H9 (cell line): Measurements from ENCODE around the gene PEX10. TPM values are rescaled to one million over a fixed set of nuclear protein-coding genes. Genes with fewer than 3 reads are reported as not detected.

Source experiments
- DNase-seq: peaks from one replicate; pipeline ENCODE4 v3.0.0-alpha.2; 2017
- H2AFZ ChIP-seq: one replicate; pipeline ENCODE4 v1.6.1; 2013; ENCODE audit warnings: mild to moderate bottlenecking, low read length, control low read depth, moderate library complexity
- H2AK5ac ChIP-seq: 2 replicates; pipeline ENCODE4 v1.6.1; 2013; ENCODE audit warnings: low read length, control low read depth, mixed read lengths; ENCODE audit not compliant: insufficient read length
- H2BK120ac ChIP-seq: one replicate; pipeline ENCODE4 v1.6.1; 2013; ENCODE audit warnings: low read depth, mild to moderate bottlenecking, low read length, control low read depth, inconsistent platforms; ENCODE audit not compliant: poor library complexity, severe bottlenecking
- H2BK12ac ChIP-seq: 2 replicates; pipeline ENCODE4 v1.6.1; 2013; ENCODE audit warnings: low read length, control low read depth, mixed read lengths, low read depth; ENCODE audit not compliant: insufficient read length
- H2BK15ac ChIP-seq: 2 replicates; pipeline ENCODE4 v1.6.1; 2013; ENCODE audit warnings: low read depth, low read length, control low read depth
- H2BK20ac ChIP-seq: one replicate; pipeline ENCODE4 v1.6.1; 2013; ENCODE audit warnings: low read depth, mild to moderate bottlenecking, low read length, control low read depth, inconsistent platforms; ENCODE audit not compliant: poor library complexity, severe bottlenecking
- H2BK5ac ChIP-seq: 2 replicates; pipeline ENCODE4 v1.6.1; 2013; ENCODE audit warnings: low read length, control low read depth, mixed read lengths; ENCODE audit not compliant: insufficient read length
- H3K14ac ChIP-seq: 2 replicates; pipeline ENCODE4 v1.6.1; 2013; ENCODE audit warnings: low read length, control low read depth; ENCODE audit not compliant: insufficient read depth
- H3K18ac ChIP-seq: 2 replicates; pipeline ENCODE4 v1.6.1; 2013; ENCODE audit warnings: low read depth, mild to moderate bottlenecking, mixed read lengths, low read length, control low read depth; ENCODE audit not compliant: insufficient read length
- H3K23ac ChIP-seq: 2 replicates; pipeline ENCODE4 v1.6.1; 2013; ENCODE audit warnings: low read length, control low read depth, mixed read lengths, low read depth; ENCODE audit not compliant: insufficient read length
- H3K23me2 ChIP-seq: 2 replicates; pipeline ENCODE4 v1.6.1; 2013; ENCODE audit warnings: low read depth, mild to moderate bottlenecking, mixed read lengths, low read length, control low read depth; ENCODE audit not compliant: insufficient read length, poor library complexity, severe bottlenecking
- H3K27ac ChIP-seq: 2 replicates; pipeline ENCODE4 v1.5.1; 2013; ENCODE audit warnings: low read length, control low read depth, mixed read lengths, low read depth; ENCODE audit not compliant: insufficient read length
- H3K27me3 ChIP-seq: 2 replicates; pipeline ENCODE4 v1.6.1; 2013; ENCODE audit warnings: low read length, control low read depth, inconsistent platforms; ENCODE audit not compliant: insufficient read depth
- H3K4ac ChIP-seq: 2 replicates; pipeline ENCODE4 v1.6.1; 2013; ENCODE audit warnings: low read depth, mild to moderate bottlenecking, control low read depth, inconsistent platforms, low read length, moderate library complexity
- H3K4me1 ChIP-seq: 2 replicates; pipeline ENCODE4 v1.6.1; 2013; ENCODE audit warnings: low read length, control low read depth, inconsistent platforms; ENCODE audit not compliant: insufficient read depth
- H3K4me2 ChIP-seq: 2 replicates; pipeline ENCODE4 v1.6.1; 2013; ENCODE audit warnings: low read length, control low read depth, mixed read lengths; ENCODE audit not compliant: insufficient read length, insufficient read depth
- H3K56ac ChIP-seq: 2 replicates; pipeline ENCODE4 v1.6.1; 2013; ENCODE audit warnings: low read depth, mild to moderate bottlenecking, mixed read lengths, low read length, control low read depth; ENCODE audit not compliant: insufficient read length
- H3K79me1 ChIP-seq: 2 replicates; pipeline ENCODE4 v1.6.1; 2013; ENCODE audit warnings: low read depth, mild to moderate bottlenecking, moderate library complexity, low read length, control low read depth, inconsistent platforms; ENCODE audit not compliant: insufficient read depth, poor library complexity, severe bottlenecking
- H3K79me2 ChIP-seq: 2 replicates; pipeline ENCODE4 v1.6.1; 2013; ENCODE audit warnings: low read length, control low read depth, inconsistent platforms; ENCODE audit not compliant: insufficient read depth
- H3K9ac ChIP-seq: 2 replicates; pipeline ENCODE4 v1.6.1; 2013; ENCODE audit warnings: low read length, control low read depth, mixed read lengths; ENCODE audit not compliant: insufficient read length; ENCODE audit errors: extremely low read depth
- H3K9me3 ChIP-seq: one replicate; pipeline ENCODE4 v1.6.1; 2013; ENCODE audit warnings: low read depth, low read length, inconsistent platforms; ENCODE audit not compliant: control insufficient read depth
- H3T11ph ChIP-seq: one replicate; pipeline ENCODE4 v1.6.1; 2013; ENCODE audit warnings: mild to moderate bottlenecking, low read length, control low read depth, inconsistent platforms
- H4K20me1 ChIP-seq: one replicate; pipeline ENCODE4 v1.6.1; 2013; ENCODE audit not compliant: control insufficient read depth, insufficient read length, insufficient read depth
- H4K5ac ChIP-seq: 2 replicates; pipeline ENCODE4 v1.6.1; 2013; ENCODE audit warnings: low read depth, mild to moderate bottlenecking, mixed read lengths, low read length, control low read depth; ENCODE audit not compliant: insufficient read length
- H4K8ac ChIP-seq: replicated peaks from 2 replicates; pipeline ENCODE4 v1.6.1; 2013; ENCODE audit warnings: low read length, control low read depth, mixed read lengths, low read depth; ENCODE audit not compliant: insufficient read length
- H4K91ac ChIP-seq: 2 replicates; pipeline ENCODE4 v1.6.1; 2013; ENCODE audit warnings: low read depth, mild to moderate bottlenecking, moderate library complexity, mixed read lengths, low read length, control low read depth; ENCODE audit not compliant: insufficient read length
- H3K27ac Mint-ChIP-seq, 3 experiments: 2 replicates in 2 of 3; 3 replicates in 1 of 3; pipeline ENCODE4 v1.8.0; 2020 to 2021; ENCODE audit warnings: mixed read lengths in 3 of 3, mild to moderate bottlenecking in 1 of 3, moderate library complexity in 1 of 3
- H3K27me3 Mint-ChIP-seq: 2 replicates; pipeline ENCODE4 v1.8.0; 2021; ENCODE audit warnings: low read depth, mild to moderate bottlenecking, moderate library complexity, mixed read lengths
- H3K36me3 Mint-ChIP-seq, 3 experiments: 2 replicates in 2 of 3; 3 replicates in 1 of 3; pipeline ENCODE4 v1.8.0; 2020 to 2021; ENCODE audit warnings: low read depth in 3 of 3, mixed read lengths in 3 of 3; ENCODE audit not compliant: insufficient read depth in 1 of 3
- H3K4me1 Mint-ChIP-seq, 2 experiments: 2 replicates each; pipeline ENCODE4 v1.8.0; 2020; ENCODE audit warnings: mixed read lengths in 2 of 2
- H3K4me3 Mint-ChIP-seq, 2 experiments: 2 replicates in 1 of 2; 3 replicates in 1 of 2; pipeline ENCODE4 v1.8.0; 2020 to 2021; ENCODE audit warnings: mild to moderate bottlenecking in 2 of 2, mixed read lengths in 2 of 2, moderate library complexity in 1 of 2
- H3K9me3 Mint-ChIP-seq, 2 experiments: 2 replicates in 1 of 2; 3 replicates in 1 of 2; pipeline ENCODE4 v1.8.0; 2020; ENCODE audit warnings: mild to moderate bottlenecking in 2 of 2, mixed read lengths in 2 of 2, moderate library complexity in 1 of 2
- CTCF ChIP-seq: fragments of 200-600 bp; sonication (generic); conservative IDR thresholded peaks from 3 replicates; pipeline ENCODE4 v1.8.0; 2021; ENCODE audit warnings: antibody characterized with exemption, mild to moderate bottlenecking
- WGBS: extraction: QIAGEN DNeasy Blood & Tissue Kit; methylation state at CpG from one replicate; pipeline ENCODE4 v1.1.7; 2013; ENCODE audit warnings: missing lambda C conversion rate, low lambda C conversion rate, mixed read lengths; ENCODE audit not compliant: insufficient read length; ENCODE audit errors: extremely low coverage; 5-methylcytosine and 5-hydroxymethylcytosine counted together
- total RNA-seq: library from RNA; stranded (reverse); gene quantifications from 2 replicates; pipeline ENCODE4 v1.2.1, GENCODE V29; 2021

The PEX10 gene
- total RNA-seq, 1 experiment from 2014 or later: 34.4 TPM

- H3K27me3 ChIP-seq: peaks cover 2% of the 10 kb centered on the region; the same call in 1 of the 2 replicates
- Mint-ChIP-seq H3K4me3 (no peak overlapping the region), H3K36me3 (no peaks in the 10 kb centered on the region), H3K27ac (no peak overlapping the region), H3K4me1 (peaks cover 3 to 19% of the 10 kb centered on the region in 2 experiments; a peak in 3 of 4 replicates), H3K27me3 (peaks cover 13% of the 10 kb centered on the region), H3K9me3 (no peaks in the 10 kb centered on the region)
- no peak overlapping the region for H2BK120ac ChIP-seq
- no peak overlapping the region for H3K9ac ChIP-seq
- no peak overlapping the region for H3K14ac ChIP-seq
- no peak overlapping the region for H3K56ac ChIP-seq
- H3K79me2 ChIP-seq: no peaks in the 10 kb centered on the region
- no peak overlapping the region for H3K4ac ChIP-seq
- no peak overlapping the region for H2BK15ac ChIP-seq
- DNase-seq: no peak
- no peak overlapping the region for H4K8ac ChIP-seq
- no peaks in the 10 kb centered on the region for H4K20me1 ChIP-seq
- no peak overlapping the region for H2AFZ ChIP-seq
- no peak for TF ChIP-seq CTCF
- H2BK20ac ChIP-seq: no peak overlapping the region
- H3K4me2 ChIP-seq: no peak overlapping the region
- H3K9me3 ChIP-seq: no peaks in the 10 kb centered on the region
- no peak overlapping the region for H3K18ac ChIP-seq
- no peaks in the 10 kb centered on the region; the same call in 1 of the 2 replicates for H3K4me1 ChIP-seq
- no peak overlapping the region for H4K91ac ChIP-seq
- H4K5ac ChIP-seq: no peak overlapping the region
- H3K23me2 ChIP-seq: no peaks in the 10 kb centered on the region
- H3K23ac ChIP-seq: no peak overlapping the region
- H2BK12ac ChIP-seq: no peak overlapping the region
- H3K79me1 ChIP-seq: no peaks in the 10 kb centered on the region
- H2BK5ac ChIP-seq: no peak overlapping the region
- no CpG with 5 or more reads among the region's 23 CpGs for WGBS
- no peak overlapping the region for H2AK5ac ChIP-seq
- H3T11ph ChIP-seq: no peak overlapping the region
- no peak overlapping the region for H3K27ac ChIP-seq
These were observed 37.5 kb upstream of the PEX10 start for GRCh38 chr1:2449636-2450454.
